DOHH2 (cell line): ENCODE data around the gene ZRANB1.

Experiments used
- EZH2phosphoT487 ChIP-seq: fragments of 200-600 bp; sonication (generic); IDR thresholded peaks from 2 replicates; pipeline ENCODE4 v1.6.1; 2017; ENCODE audit warnings: borderline replicate concordance, mild to moderate bottlenecking, antibody characterized with exemption, low read length, moderate library complexity, mixed read lengths
- TF ChIP-seq, protein P1 (sequence below): fragments of 200-600 bp; sonication (generic); IDR thresholded peaks from one replicate; pipeline ENCODE4 v1.5.1; 2014; ENCODE audit warnings: antibody characterized with exemption, mild to moderate bottlenecking, low read depth, low read length; ENCODE audit not compliant: poor library complexity, severe bottlenecking

DNA sequence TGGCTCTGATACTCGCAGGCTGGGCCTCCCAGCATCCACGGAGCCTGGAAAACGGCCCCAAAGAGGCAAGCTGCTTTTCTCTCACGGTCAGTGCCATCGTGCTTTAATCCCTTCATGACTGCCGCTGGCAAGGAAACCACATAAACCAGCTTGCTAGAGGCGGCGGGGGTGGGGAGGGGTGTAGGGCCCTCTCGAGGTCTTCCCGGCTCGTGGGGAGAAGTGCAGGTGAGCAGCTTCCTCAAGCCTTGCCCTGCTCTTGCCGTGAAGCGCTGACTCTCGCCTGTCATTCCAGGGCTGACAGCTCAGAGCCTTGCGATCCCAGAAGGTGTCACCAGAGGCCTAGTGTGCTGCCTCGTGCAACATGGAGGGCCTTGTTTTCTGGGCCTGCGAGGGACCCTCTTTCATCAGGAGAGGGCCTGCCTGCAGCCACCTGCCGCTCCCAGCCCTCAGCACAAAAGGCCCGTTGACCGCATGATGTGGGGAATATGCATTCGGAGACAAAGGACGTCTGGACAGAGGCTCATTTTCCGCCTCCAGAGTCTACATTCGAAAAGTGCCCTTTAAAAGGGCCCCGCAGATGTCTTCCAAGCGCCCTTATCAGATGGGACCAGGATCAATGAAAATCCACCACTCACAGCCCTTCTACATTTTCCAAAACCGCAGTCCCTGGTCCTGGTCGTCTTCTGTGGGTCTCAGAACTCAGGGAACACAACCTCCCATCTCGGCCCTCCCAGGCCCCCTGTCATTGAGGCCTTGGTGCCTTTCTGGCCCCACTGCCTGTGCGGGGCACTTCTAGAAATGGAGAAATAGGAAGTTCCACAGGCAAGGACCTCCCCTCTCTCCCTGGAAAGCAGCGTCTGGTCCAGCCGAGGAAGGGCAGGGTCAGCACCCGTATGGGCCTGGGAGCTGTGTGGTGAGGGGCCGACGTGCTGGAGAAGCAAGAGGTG is 58.7 kb downstream of the ZRANB1 start:
- TF ChIP-seq, protein P1, sequence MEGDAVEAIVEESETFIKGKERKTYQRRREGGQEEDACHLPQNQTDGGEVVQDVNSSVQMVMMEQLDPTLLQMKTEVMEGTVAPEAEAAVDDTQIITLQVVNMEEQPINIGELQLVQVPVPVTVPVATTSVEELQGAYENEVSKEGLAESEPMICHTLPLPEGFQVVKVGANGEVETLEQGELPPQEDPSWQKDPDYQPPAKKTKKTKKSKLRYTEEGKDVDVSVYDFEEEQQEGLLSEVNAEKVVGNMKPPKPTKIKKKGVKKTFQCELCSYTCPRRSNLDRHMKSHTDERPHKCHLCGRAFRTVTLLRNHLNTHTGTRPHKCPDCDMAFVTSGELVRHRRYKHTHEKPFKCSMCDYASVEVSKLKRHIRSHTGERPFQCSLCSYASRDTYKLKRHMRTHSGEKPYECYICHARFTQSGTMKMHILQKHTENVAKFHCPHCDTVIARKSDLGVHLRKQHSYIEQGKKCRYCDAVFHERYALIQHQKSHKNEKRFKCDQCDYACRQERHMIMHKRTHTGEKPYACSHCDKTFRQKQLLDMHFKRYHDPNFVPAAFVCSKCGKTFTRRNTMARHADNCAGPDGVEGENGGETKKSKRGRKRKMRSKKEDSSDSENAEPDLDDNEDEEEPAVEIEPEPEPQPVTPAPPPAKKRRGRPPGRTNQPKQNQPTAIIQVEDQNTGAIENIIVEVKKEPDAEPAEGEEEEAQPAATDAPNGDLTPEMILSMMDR, result no peak
- no peak for TF ChIP-seq EZH2phosphoT487
